Measurements from ENCODE around the gene HM13.

- TF ChIP-seq CTCF (IDR thresholded peaks at IDR 0.05), result no peak
- TF ChIP-seq EP300 (IDR thresholded peaks at IDR 0.05), result no peak
Observed at GRCh38 chr20:31508517-31509244, 5.6 kb upstream of the HM13 start.
